SK-N-SH treated with all-trans-retinoic acid at 6 μM for 48 hours (cell line): ENCODE measurements around the gene MTCL3.

Experiments used
- ARNTL ChIP-seq: fragments of 450-650 bp; formaldehyde crosslinking; IDR thresholded peaks from 2 replicates; pipeline ENCODE4 v1.5.0; 2020; ENCODE audit warnings: low read depth, mild to moderate bottlenecking, moderate library complexity, borderline replicate concordance
- CREB5 ChIP-seq: fragments of 250-450 bp; sonication (Bioruptor Pico); IDR thresholded peaks from 2 replicates; pipeline ENCODE4 v1.5.1; 2020; ENCODE audit warnings: low read depth, mild to moderate bottlenecking, moderate library complexity
- ESRRG ChIP-seq: fragments of 250-450 bp; sonication (Bioruptor Pico); IDR thresholded peaks from 2 replicates; pipeline ENCODE4 v1.6.1; 2021; ENCODE audit warnings: mild to moderate bottlenecking
- GLIS3 ChIP-seq: fragments of 250-450 bp; sonication (Bioruptor Pico); IDR thresholded peaks from 2 replicates; pipeline ENCODE4 v1.5.0; 2020; ENCODE audit warnings: mild to moderate bottlenecking, moderate library complexity
- ISL1 ChIP-seq: fragments of 250-450 bp; sonication (Bioruptor Pico); IDR thresholded peaks from 2 replicates; pipeline ENCODE4 v2.1.2; 2022; ENCODE audit warnings: mild to moderate bottlenecking, moderate library complexity
- PATZ1 ChIP-seq: fragments of 250-450 bp; sonication (Bioruptor Pico); IDR thresholded peaks from 2 replicates; pipeline ENCODE4 v1.8.0; 2020; ENCODE audit warnings: mild to moderate bottlenecking, moderate library complexity, borderline replicate concordance
- RARB ChIP-seq: fragments of 250-450 bp; sonication (Bioruptor Pico); IDR thresholded peaks from 2 replicates; pipeline ENCODE4 v1.8.0; 2021; ENCODE audit warnings: mild to moderate bottlenecking, moderate library complexity
- TCF4 ChIP-seq: fragments of 250-450 bp; sonication (Bioruptor Pico); IDR thresholded peaks from 2 replicates; pipeline ENCODE4 v1.8.0; 2021; ENCODE audit warnings: mild to moderate bottlenecking, moderate library complexity, borderline replicate concordance
- TOX ChIP-seq: fragments of 250-450 bp; sonication (Bioruptor Pico); IDR thresholded peaks from 2 replicates; pipeline ENCODE4 v1.8.0; 2021; ENCODE audit warnings: mild to moderate bottlenecking, moderate library complexity, borderline replicate concordance
- ZC3H10 ChIP-seq: fragments of 250-450 bp; sonication (Bioruptor Pico); IDR thresholded peaks from 2 replicates; pipeline ENCODE4 v1.5.1; 2021; ENCODE audit warnings: mild to moderate bottlenecking, moderate library complexity
- ZFP30 ChIP-seq: fragments of 450-650 bp; formaldehyde crosslinking; IDR thresholded peaks from 2 replicates; pipeline ENCODE4 v1.5.0; 2022; ENCODE audit warnings: mild to moderate bottlenecking, moderate library complexity
- ZNF565 ChIP-seq: fragments of 450-650 bp; formaldehyde crosslinking; conservative IDR thresholded peaks from 2 replicates; pipeline ENCODE4 v1.5.0; 2020; ENCODE audit warnings: low read depth, mild to moderate bottlenecking, moderate library complexity
- ZNF8 ChIP-seq: fragments of 450-650 bp; formaldehyde crosslinking; IDR thresholded peaks from 2 replicates; pipeline ENCODE4 v1.5.0; 2020; ENCODE audit warnings: mild to moderate bottlenecking, moderate library complexity
- TF ChIP-seq, protein P1 (sequence below): fragments of 250-450 bp; sonication (Bioruptor Pico); IDR thresholded peaks from 2 replicates; pipeline ENCODE4 v1.5.0; 2020; ENCODE audit warnings: mild to moderate bottlenecking, moderate library complexity

DNA sequence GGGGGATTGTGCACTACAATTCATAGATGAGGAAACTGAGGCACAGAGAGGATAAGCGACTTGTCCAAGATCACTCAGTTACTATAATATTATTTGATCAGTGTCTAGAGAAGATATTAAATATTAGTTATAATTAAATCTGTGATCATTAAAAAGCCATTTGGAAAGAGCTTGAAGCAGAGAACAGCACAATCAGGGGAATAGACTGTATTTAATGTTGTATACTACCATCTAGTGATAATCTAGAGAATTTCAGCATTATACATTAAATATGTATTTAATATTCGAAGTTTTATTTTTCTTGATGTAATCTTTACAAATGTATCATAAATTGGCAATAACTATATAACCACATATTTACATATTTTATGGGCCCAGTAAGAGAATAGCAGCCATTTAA is 20.1 kb upstream of the MTCL3 start:
- TF ChIP-seq RARB, result no peak
- no peak for TF ChIP-seq TOX
- no peak for TF ChIP-seq ZNF8 (CRISPR knock-in tag)
- TF ChIP-seq, protein P1, sequence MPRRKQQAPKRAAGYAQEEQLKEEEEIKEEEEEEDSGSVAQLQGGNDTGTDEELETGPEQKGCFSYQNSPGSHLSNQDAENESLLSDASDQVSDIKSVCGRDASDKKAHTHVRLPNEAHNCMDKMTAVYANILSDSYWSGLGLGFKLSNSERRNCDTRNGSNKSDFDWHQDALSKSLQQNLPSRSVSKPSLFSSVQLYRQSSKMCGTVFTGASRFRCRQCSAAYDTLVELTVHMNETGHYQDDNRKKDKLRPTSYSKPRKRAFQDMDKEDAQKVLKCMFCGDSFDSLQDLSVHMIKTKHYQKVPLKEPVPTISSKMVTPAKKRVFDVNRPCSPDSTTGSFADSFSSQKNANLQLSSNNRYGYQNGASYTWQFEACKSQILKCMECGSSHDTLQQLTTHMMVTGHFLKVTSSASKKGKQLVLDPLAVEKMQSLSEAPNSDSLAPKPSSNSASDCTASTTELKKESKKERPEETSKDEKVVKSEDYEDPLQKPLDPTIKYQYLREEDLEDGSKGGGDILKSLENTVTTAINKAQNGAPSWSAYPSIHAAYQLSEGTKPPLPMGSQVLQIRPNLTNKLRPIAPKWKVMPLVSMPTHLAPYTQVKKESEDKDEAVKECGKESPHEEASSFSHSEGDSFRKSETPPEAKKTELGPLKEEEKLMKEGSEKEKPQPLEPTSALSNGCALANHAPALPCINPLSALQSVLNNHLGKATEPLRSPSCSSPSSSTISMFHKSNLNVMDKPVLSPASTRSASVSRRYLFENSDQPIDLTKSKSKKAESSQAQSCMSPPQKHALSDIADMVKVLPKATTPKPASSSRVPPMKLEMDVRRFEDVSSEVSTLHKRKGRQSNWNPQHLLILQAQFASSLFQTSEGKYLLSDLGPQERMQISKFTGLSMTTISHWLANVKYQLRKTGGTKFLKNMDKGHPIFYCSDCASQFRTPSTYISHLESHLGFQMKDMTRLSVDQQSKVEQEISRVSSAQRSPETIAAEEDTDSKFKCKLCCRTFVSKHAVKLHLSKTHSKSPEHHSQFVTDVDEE, result no peak
- no peak for TF ChIP-seq ARNTL (CRISPR knock-in tag)
- no peak for TF ChIP-seq PATZ1
- no peak for TF ChIP-seq ISL1 (CRISPR knock-in tag)
- no peak for TF ChIP-seq ZC3H10 (CRISPR knock-in tag)
- no peak for TF ChIP-seq ESRRG (CRISPR knock-in tag)
- TF ChIP-seq ZNF565, result no peak
- no peak for TF ChIP-seq GLIS3 (CRISPR knock-in tag)
- TF ChIP-seq ZFP30 (CRISPR knock-in tag), result no peak
- TF ChIP-seq CREB5, result no peak
- TF ChIP-seq TCF4 (CRISPR knock-in tag), result no peak
